Dedifferentiated amniotic fluid mesenchymal stem cell (primary cell): ENCODE measurements around the gene PIGU.
"Not testable (repeated sequence)": the region's sequence is repeated elsewhere in the genome, so short reads cannot be mapped to it uniquely, and the experiment has no call there.

Experiments
- DNase-seq: peaks from one replicate; pipeline ENCODE4 v3.0.0-alpha.2; 2016; ENCODE audit errors: extremely low spot score

Gene PIGU

DNA sequence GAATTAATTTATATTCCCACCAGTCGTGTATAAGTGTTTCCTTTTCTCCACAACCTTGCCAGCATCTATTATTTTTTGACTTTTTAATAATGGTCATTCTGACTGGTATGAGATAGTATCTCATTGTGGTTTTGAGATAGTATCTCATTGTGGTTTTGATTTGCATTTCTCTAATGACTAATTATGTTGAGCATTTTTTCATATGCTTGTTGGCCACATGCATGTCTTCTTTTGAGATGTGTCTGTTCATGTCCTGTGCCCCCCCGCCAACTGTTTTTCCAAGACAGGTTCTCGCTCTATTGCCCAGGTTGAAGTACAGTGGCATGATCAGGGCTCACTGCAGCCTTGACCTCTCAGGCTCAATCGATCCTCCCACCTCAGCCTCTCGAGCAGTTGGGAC is 15.1 kb downstream of the PIGU start:
- DNase-seq = not testable (repeated sequence)

DNA sequence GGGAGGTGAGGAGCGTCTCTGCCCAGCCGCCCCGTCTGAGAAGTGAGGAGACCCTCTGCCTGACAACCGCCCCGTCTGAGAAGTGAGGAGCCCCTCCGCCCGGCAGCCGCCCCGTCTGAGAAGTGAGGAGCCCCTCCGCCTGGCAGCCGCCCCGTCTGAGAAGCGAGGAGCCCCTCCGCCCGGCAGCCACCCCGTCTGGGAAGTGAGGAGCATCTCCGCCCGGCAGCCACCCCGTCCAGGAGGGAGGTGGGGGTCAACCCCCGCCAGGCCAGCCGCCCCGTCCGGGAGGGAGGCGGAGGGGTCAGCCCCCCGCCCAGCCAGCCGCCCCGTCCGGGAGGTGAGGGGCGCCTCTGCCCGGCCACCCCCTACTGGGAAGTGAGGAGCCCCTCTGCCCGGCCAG is 18.2 kb downstream of the PIGU start:
- not testable (repeated sequence) for DNase-seq

DNA sequence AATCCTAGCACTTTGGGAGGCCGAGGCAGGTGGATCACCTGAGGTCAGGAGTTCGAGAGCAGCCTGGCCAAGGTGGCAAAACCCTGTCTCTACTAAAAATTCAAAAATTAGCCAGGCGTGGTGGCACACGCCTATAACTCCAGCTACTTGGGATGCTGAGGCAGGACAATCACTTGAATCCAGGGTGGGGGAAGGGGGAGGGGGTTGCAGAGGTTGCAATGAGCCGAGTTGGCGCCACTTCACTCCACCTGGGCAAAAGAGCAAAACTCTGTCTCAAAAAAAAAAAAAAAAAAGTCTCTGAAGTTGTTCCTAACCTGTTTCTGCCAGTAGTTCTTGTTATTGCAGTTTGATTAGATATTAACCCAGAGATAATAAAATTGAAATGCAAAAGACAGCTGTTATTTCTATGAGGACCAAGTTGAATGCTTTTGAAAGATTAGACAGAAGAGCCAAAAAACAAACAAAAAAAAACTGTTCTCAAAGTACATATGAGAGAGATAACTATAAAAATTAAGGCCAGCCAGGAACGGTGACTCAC is 22.6 kb downstream of the PIGU start:
- no peak for DNase-seq

DNA sequence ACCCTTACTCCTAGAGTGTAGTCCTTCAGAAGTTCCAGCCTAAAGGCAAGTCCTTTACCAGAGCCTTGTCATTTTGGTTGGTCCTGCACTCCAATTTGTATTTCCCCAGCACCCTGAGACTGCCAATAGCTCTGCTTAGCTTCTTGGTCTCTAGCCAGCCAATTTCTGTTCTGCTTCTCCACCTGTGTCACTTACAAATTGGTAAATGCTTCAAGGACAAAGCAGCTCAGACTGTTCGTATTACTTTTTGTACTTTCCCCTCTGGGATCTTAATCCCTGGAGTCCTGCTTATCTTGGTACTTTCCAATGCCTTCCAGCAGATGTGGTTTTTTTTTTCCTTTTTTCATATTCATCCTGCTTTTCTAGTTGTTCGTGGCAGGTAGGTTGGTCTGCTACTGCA is 25.7 kb downstream of the PIGU start:
- DNase-seq = no peak

DNA sequence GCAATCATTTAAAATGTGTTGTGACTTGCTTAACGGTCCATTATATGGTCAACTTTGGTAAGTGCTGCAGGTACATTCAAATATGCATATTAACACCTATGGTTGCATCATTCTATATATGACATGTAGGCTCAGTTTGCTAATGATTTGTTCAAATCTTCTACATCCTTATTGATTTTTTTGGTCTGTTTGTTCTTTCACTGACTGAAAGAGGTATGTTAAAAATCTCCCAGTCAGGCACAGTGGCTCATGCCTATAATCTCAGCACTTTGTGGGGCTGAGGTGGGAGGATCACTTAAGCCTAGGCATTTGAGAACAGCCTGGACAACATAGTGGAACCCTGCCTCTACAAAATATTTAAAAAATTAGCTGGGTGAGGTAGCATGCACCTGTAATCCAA is 29.2 kb downstream of the PIGU start:
- no peak for DNase-seq

DNA sequence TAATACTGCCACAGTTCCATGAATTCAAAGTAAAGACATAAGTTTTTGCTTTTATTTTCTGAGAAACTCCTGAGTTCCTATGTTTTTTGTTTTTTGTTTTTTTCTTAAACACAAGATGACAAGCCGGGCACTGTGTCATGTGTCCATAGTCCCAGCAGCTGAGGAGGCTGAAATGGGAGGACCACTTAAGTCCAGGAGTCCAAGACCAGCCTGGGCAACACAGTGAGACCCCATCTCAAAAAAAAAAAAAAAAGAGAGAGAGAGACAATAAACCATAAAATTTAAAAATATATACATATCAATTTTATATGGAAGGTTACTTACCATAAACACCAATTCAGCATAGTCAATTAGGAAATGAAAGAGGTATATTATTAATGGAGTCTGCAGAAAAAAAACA is 31.9 kb downstream of the PIGU start:
- DNase-seq = no peak

DNA sequence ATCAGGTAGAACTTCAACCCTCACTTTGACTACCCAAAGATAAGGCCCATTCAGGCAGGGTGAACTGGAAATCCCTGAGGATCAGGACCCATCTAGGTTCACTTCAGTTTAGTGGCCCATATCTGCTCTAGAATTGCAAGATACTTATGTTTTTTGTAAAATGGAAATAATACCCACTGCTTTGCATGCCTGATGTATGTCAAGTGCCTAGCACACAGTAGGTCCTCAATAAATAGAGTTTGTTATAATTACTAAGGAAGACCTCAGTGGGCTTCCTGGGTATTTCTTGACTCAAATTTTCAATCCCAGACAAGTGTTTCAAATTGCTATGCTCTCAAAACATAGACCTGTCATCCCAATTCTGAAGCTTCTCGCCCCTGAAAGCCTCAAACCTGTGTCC is 32.5 kb downstream of the PIGU start:
- no peak for DNase-seq

DNA sequence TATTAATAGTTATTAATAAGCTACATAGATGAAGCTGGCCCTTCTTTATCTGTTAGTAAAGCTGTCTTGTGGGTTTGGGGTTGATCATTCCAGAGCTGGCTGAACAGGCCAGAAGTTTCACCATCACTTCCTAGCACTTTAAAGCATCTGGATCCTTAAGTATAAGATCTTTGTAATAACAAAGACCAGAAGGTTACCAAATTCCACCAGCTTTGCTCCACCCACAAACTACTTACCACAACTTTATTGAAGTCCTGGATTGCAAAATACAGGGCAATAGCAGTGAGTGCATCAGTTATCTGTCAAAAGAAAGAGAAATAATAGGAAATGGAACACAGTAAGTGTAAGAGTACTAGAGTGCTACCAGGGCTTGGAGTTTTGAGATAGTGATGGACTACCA is 33.0 kb downstream of the PIGU start:
- DNase-seq = peak; percentile 41

DNA sequence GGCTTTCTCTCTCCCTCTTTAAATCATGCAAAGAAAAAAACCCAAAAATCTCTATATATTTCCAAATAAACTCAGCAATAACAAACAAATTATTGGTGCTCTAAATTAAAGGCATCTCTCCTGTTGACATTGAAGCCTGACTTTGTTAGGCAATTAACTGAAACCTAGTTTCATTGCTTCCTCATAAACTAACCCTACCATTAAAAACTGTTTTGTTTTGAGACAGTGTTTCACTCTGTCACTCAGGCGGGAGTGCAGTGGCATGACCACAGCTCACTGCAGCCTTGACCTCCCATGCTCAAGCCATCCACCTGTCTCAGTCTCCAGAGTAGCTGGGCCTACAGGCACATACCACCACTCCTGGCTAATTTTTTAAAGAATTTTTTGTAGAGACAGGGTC is 34.9 kb downstream of the PIGU start:
- DNase-seq = no peak

DNA sequence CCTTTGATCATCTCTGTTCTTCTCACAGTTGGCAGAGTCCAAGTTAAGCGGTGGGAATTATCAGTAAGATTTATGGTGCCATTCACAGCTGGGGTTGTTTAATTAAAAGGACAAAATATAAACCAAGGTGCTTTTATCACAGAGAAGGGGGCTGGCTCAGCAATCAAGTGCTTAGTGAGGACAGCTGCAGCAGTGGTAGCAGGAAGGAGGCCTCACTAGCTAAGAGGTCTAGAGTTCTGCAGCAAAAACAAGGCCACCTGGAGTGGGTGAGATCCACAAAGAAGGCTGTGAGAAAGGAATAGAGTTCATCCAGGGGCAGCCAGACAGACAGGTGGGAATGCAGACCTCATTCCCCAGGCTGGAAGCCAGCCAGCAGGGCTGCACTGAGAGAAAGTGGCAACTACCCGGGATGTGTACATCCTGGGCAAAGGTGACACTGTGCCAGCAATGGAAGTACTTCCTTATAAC is 37.1 kb downstream of the PIGU start:
- no peak for DNase-seq

DNA sequence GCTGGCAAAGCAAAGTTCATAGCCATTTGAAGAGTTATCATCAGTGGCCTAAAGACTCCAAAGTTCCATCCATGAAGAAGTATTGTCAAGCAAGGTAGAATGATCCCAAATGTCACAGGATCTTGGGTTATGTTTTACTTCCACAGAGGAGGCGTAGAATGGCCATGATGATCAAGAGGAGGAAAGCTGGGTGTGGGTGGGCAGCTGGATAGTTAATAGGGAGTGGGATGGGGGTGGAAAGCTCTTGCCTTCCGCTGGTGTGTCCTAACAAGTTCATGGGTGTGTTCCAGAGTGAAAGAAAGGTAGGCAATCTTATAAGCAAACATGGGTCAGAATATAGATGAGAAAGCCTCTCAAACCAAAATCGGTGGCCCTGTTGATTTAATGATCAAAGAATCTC is 38.4 kb downstream of the PIGU start:
- DNase-seq = no peak

DNA sequence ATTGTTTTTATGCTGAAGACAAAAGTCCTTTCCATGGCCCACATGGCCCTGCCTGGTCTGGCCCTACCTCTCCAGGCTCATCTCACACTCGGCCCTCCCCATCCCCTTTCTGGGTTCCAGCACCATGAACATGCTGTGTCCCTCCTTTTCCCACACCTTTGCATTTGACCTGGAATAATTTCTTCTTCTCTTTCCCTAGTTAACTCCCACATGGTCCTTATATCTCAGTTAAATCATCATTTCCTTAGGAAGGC is 38.9 kb downstream of the PIGU start:
- no peak for DNase-seq

DNA sequence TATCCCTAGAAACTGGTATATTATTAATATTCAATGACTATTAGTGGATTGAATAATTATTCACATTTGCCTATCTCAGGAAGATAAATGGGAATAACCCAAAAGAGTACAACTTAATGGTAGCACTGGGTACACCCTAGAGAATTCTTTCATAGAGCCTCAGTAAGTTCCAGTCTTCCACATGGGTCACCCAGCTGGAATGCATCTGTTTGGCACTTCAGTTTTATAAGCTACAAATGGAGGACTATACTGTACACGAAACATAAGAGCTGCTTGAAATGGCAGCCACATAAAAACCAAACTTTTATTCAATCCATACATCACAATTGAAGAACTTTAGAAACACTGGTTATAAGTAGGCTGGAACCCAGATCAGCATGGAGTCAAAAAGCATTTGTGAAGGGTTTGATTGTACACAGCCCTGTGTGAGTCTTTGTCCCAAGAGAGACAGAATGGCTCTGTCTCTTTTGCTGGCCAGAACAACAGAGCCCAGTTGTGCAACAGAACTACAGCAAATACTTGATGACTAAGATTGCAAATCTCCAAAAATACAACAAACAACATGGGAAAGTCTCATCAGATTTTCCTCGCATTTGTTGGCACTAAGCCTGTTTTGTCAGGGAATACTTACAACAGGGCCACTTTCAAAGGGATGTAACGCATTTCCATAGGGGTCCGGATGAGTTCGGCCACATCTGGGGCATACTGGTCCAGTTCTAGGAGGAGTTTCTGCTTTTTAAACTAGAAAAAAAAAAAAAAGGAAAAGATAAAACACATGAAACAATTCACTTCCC is 39.5 kb downstream of the PIGU start:
- peak; percentile 56 for DNase-seq

DNA sequence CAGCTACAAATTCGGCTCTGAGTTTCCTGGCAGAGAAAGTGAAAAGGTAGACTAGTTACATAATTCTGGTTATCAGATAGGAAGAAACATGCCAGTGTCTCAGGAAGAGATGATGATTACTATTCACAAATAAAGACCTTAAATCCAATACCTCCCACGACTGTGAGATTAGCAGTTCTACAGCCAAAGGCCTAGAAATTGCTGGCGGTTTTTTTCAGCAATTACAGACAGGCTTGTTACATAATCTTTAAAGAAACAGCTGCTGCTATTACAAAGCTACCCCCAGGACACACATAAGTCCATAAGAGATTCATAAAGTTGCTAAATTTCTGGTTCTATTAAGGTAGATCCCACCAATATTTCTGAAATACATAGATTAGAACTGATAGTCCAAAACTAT is 40.2 kb downstream of the PIGU start:
- DNase-seq = no peak

DNA sequence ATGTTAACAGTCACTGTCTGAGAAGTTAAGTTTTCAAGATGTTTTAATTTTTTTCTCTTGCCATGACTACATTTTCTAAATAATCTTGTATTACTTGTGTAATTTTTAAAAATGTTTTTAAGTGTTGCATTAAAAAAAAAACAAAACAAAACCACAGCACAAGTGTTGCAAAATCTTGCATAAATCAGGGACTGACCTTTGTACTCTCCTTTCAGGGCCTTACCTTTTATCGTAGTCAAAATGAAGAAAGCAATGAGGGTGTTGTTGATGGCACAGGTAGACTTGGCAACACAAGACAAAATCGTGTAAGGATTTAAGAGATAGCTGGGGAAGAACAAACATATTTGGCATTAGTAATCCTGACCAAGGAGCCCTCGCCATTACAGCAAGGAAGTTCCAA is 42.5 kb downstream of the PIGU start:
- DNase-seq = no peak

DNA sequence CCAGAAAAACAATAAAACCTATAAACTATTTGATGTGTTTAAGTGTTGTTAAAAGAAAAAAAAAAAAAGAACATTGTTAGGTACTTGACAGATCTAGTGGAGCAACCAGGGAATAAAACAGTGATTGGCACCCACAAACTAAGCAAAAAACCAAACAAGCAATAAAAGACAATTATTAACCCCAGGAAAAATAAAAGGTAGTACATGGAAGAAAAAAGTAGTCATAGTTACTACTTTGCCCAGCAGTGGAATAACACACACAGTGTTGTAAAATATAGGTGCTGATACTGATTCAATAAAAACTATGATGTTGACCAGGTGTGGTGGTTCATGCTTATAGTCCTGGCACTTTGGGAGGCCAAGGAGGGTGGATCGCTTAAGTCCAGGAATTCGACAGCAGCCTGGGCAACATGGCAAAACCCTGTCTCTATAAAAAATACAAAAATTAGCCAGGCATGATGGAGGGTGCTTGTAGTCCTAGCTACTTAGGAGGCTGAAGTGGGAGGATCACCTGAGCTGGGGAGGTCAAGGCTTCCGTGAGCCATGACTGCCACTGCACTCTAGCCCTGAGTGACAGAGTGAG is 43.9 kb downstream of the PIGU start:
- DNase-seq = no peak

DNA sequence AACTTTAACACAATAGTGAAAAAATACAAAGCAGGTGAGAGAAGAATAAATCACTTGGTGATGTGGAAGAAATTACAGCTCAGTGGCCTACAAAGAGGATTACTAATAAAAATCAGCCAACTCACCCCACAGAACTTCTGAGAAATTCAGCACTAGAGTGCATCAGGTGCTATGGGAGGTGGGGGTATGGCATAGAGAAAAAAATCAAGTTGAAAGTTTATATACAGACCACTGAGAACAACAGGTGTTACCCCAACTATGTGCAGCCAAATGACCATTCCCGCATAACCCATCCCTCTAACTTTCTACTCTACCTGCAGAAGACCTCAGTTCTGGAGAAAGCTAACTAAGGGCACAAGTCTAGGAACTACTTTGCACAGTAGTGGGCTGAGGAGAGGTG is 47.0 kb downstream of the PIGU start:
- DNase-seq = no peak

DNA sequence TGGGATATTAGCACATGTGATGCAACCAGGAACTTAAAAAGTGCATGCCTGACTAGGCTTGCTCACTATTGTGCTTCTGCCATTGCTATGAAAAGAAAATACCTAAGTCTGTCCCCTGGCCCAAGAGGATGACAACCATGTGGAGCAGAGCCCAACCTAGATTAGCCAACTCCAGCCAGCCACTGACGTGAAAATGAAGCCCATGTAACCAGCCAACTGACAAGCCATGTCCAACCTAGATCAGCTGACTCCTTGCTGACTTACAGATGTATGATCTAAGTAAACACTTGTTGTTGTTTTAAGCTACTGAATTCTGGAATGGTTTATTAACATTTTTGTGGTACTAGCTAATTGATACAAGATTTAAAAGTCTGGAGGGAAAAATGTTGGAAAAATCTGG is 47.5 kb downstream of the PIGU start:
- no peak for DNase-seq

DNA sequence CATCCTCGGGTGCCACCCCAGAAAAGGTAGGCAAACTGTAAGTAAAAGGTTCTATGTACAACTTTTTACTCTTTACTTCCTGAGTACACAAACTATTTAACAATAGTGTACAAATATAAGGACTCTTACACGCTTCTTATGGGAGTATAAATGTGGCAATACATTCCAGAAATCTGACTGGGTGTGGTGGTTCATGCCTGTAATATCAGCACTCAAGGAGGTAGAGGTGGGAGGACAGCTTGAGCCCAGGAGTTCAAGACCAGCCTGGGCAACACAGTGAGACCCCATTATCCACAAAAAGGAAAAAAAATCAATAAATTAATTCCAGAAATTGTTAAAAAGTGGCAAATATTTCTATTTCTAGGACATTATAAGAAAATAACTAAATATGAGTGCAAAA is 48.9 kb downstream of the PIGU start:
- no peak for DNase-seq

DNA sequence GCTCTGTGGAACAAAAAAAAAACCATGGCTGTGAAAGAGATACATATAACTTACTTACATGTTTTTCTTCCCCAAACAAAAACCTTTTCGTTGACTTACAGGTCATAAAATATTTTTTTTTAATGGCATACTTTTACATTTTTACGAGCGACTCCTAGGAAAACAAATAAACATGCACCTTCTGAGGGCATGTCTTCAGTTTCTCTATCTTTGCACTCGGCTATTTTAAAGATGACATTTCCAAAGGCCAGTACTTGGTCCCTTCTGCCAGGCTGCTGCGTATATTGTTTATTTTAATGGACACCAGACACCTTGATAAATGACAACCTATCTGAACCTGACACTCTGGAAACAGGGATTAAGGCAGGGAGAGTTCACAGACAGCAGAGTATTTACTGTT is 49.4 kb downstream of the PIGU start:
- DNase-seq = no peak

DNA sequence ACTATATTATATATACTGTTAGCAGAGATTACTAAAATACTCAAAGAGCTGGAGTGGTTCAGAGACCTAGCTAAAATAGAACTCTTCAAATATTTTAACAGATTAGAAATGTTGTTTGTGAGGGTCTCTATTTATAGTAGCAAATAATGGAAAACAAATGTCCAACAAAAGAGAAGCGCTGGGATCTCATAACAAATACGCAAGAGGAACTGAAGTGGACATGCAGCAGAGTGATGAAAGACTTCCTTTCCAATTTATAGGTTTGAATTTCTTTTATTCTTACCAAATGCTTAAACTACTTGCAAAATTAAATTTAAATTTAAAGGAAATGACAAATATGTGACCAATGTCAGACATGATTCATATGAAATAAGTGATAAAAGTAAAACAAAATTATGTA is 49.9 kb downstream of the PIGU start:
- DNase-seq = no peak

DNA sequence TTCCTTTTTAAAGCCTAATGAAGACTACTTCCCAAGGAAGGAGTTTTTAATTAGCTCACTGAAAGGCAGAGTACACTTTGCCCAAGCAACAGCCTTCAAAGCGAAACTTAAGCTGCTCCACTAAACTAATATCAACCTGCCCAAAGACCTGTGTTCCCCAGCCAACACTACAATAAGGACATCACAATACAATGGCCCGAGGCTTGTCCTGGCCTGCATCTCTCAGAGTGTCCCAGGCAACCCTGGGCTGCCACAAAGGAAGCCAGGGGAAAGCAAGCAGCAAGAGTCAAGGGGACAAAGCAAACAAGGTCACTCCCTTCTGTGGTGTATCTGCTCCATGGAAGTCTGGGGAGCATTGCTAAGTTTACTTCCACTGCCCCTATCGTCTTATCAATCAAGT is 52.3 kb downstream of the PIGU start:
- DNase-seq = no peak

DNA sequence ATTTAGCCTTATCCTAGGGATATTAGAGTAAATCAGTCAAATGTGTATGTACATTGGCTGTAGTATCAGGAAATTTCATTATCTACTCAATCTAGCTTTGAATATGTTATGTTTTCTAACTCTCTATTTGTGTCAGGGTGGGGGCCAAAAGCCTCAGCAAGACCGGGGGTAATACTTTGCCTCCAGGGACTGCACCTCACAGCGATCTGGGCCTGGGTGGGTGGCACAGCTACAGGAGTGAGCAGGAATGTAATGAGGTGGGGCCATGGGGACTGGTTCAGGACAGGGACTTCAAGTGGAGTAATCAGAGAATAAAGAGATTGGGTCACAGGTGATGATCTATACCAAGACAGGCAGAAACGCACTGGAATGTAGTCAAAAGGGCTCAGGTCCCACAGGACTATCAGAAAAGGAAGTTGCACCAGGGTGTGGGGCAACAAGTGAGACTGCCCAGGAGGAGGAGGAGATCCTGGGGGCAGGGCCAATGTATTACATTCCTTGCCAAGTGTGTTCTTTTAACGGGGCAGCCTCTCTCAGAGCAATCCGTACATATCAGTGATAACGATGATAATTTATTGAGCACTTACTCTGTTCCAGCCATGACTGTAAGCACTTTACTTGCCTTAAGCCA is 54.0 kb downstream of the PIGU start:
- no peak for DNase-seq
